HL-60/S4 treated with phorbol 12-myristate 13-acetate at 8.2 ng/mL for 4 days and 3 days (cell line): ENCODE measurements around the gene KLRK1.
"Not testable (repeated sequence)": the region's sequence is repeated elsewhere in the genome, so short reads cannot be mapped to it uniquely, and the experiment has no call there.

Experiments
- in situ Hi-C: fragments of 300-500 bp; cut with MboI; formaldehyde crosslinking; loops from 2 replicates; pipeline ENCODE4 v1.15.0; 2022; ENCODE audit warnings: low sequenced_read_pairs

Gene KLRK1

DNA sequence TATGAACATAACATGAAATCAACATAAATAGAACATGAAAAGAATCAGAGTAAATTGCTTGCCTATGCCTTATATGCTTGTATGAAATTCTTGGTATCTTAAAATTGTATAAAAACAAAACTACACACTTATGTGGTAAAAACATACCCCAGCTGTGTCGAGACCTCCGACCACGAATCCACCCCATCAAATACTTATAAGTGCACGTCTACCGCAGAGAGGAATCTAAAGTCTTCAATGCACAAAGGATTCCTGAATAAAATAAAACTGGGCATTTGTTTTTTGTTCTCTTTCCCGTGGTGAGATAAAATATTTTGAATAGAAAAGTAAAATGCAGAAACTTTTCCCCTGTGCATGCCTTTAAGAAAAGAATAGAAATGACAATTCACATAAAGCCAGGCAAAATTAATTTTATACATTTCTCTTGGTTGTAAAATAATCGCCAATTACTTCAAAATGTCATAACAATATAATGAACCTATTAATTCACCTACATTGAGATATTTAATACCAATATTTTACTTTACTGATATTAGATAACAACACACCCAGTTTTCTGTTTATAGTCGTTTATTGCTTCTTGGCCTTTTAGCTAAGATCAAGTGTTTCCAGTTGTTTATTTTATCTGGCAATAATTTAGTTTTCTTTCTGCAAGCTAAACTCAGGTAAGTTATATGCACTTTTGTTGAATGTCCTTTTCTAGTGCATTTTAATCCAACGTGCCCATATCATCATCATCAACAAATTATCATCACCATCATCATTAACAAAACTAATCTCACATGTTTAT, 1.0 kb downstream of the KLRK1 start:
- in situ Hi-C loops, result no loop called here

DNA sequence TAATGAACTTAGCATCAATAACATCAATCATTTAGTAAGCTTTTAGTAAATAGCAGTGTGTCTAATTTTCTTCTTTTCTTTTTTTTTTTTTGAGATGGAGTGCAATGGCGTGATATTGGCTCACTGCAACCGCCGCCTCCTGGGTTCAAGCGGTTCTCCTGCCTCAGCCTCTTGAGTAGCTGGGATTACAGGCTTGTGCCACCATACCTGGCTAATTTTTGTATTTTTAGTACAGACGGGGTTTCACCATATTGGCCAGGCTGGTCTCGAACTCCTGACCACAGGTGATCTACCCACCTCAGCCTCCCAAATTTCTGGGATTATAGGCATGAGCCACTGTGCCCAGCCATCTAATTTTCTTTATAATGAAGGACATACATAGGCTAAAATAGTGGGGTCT, 2.3 kb downstream of the KLRK1 start:
- in situ Hi-C loops, result not testable (repeated sequence)

DNA sequence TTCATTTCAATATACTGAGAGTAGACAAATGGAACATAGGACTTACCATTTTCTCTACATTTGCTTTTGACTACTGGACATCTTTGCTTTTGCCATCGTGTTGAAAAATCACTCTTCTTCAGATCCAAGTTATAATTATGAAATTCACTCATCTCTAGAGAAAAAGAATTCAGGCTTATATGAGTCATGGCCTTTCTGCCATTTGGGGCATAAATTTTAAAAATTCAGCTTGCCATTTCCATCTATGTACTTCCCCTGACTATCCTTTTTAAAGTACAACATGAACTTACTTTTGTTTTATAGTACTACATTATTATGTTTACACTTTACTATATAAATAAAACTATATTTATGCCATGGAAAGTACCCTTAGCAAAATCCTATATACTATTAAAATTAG, 3.0 kb downstream of the KLRK1 start:
- in situ Hi-C loops, result no loop called here

DNA sequence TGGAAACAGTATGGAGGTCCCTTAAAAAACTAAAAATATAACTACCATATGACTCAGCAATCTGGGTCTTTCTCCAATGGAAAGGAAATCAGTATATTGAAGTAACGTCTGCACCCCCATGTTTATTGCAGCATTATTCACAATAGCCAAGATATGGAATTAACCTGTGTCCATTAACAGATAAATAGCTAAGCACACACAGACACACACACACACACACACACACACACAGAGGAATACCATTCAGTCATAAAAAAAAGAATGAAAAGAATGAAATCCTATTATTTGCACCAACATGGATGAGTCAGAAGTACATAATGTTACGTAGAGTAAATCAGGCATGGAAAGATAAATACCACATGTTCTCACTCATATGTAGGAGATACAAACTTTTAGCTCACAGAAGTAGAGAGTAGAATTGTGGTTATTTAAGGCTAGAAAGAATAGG, 4.7 kb downstream of the KLRK1 start:
- in situ Hi-C loops, result no loop called here

DNA sequence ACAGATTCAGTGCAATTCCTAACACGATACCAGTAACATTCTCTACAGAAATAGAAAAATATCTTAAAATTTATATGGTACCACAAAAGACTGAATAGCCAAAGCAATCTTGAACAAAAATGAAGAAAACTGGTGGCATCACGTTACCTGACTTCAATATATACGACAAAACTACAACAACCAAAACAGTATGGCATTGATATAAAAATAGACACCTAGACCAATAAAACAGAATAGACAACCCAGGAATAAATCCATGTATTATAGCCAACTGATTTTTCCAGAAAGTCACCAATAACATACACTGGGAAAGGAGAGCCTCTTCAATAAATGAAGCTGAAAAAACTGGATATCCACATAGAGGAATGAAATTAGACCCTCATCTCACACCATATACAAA, 5.7 kb downstream of the KLRK1 start:
- in situ Hi-C loops, result no loop called here

DNA sequence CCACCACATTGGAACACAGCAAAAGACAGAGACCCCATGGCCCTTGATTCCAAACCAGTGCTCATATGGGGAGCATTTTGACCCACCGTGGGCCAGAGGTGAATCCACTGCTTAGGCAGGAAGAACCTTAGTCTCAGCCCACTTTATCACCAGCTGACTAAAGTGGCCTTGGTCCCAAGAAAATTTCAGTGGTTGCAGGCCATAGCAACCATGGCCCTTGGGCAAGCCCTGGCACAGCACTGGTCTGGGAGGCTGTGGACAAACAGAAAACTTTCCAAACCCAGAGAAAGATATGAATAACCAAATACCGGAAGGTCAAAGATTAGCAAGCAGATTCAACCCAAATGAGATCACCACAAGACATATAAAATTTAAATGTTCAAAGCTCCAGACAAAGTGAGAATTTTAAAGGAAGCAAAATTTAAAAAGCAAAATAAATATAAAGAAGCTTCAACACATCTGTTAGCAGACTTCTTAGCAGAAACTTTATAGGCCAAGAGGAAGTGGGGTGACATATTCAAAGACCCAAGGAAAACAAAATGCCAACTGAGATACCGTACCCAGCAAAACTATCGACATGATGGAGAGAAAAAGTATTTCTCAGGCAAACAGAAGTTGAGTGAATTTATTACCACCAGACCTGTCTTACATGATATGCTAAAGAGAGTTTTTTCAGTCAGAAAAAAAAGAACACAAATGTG, 7.8 kb downstream of the KLRK1 start:
- in situ Hi-C loops, result no loop called here

DNA sequence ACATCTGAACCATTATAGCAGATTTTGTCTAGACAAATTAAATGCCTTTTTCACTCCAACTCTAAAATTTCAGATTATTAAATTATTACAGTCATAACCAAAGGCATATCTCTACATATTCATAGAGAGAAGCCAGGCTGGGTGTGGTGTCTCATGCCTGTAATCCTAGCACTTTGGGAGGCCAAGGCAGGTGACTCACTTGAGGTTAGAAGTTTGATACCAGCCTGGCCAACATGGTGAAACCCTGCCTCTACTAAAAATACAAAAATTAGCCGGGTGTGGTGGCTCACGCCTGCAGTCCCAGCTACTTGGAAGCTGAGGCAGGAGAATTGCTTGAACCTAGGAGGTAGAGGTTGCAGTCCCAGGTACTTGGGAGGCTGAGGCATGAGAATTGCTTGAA, 11.1 kb downstream of the KLRK1 start:
- in situ Hi-C loops, result not testable (repeated sequence)

DNA sequence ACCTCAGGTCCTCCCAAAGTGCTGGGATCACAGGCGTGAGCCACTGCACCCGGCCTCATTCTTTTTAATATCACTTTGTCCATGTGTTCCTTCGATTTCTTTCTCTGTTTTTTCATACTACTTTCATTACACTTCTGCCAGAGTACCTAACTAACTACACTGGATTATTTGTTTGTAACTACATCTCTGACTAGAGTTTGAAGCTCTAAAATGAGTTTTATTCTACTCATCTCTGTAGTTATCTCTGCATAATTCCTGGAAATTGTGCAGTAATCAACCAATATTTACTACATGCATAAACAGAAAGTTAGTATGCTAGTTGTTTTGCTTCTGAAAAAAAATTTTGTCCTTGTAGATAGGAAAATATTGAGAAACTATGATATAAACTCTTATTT, 15.2 kb downstream of the KLRK1 start:
- in situ Hi-C loops, result loop anchor here (25.0 kb wide), 1 partner anchor 188 kb away; no protein-coding TSS in a partner anchor

DNA sequence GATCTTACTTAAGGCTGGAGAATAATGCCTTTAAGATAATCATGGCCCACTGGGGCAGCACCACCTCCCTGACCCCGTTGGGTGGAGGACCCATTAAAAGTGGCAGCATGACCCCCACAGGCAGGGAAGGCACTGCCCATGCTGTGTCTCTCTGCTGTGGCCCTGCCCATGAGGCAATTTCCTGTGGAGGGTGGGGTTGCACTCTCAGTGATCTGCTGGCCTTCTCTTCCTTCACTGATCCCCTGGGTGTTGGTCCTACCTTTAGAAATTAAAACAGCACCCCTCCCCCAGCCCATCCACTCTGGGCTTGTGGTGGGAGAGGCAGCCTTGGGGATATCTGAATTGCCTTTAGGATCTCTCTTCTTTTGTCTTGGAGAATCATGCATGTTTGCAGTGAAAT, 17.3 kb downstream of the KLRK1 start:
- in situ Hi-C loops, result loop anchor here (25.0 kb wide), 1 partner anchor 190 kb away; no protein-coding TSS in a partner anchor

DNA sequence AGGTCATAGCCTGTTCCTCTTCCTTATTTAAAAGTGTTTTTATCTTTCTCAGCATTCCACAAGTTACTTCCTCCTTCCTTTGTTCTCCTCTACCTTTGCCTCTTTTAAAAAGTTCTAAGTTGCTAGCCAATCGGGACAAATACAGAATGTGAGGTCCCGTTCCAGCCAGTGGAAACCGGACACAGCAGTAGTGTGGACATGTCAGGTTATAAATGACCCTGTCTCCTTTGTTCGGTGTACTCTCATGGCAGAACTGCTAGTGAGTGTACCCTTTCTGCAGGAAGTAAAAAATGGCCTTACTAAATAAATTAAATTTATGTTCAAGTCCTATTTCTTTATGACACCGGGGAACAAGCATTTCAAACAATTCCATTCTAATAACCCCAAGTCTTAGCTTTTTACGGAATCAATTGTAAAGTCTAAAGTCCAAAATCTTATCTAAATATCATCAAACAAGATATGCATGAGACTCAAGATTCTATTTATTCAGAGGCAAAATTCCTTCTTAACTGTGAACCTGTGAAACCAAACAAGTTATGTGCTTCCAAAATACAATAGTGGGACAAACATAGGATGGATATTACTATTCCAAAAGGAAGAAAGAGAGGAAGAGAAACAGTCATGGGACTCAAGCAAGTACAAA, 17.8 kb downstream of the KLRK1 start:
- in situ Hi-C loops, result loop anchor here (25.0 kb wide), 1 partner anchor 190 kb away; no protein-coding TSS in a partner anchor

DNA sequence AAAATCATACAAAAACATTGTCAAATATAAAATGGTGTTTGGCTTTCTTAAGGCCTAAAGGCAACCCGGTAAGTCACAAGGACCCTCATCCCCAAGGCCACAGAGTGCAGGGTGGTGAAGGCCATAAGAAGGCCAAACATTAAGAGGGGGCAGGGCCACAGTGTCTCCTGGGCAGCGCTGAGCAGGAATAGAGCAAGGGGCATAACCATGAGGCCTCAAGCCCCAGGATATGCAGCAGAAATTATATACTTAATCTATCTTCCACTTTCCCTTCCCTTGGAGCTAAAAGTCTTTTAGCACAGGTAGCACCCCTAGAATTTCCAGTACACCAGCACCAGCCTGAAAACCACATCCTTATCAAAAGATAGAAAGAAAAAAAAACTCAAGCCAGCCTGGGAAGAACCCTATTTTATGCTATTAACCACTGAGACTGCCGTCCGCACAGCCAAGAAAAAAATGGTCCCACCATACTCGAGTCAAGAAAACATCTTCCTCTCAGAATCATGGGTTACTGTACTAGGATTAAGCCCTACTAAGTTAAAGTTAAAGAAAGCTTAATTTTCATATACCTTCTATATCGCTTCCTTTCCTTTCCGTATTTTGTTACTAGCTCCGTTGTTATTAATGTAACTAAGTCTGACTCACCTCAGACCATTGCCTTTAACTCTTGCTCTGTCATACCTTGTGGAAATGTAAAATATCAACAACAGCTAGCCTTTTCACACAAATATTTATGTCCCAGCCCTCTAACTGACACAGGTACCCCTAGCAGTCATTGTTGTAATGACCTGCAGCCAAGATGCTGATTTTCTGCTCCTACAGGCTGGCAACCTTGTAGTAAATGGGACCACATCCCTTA, 20.1 kb downstream of the KLRK1 start:
- in situ Hi-C loops, result loop anchor here (25.0 kb wide), 1 partner anchor 193 kb away; no protein-coding TSS in a partner anchor

DNA sequence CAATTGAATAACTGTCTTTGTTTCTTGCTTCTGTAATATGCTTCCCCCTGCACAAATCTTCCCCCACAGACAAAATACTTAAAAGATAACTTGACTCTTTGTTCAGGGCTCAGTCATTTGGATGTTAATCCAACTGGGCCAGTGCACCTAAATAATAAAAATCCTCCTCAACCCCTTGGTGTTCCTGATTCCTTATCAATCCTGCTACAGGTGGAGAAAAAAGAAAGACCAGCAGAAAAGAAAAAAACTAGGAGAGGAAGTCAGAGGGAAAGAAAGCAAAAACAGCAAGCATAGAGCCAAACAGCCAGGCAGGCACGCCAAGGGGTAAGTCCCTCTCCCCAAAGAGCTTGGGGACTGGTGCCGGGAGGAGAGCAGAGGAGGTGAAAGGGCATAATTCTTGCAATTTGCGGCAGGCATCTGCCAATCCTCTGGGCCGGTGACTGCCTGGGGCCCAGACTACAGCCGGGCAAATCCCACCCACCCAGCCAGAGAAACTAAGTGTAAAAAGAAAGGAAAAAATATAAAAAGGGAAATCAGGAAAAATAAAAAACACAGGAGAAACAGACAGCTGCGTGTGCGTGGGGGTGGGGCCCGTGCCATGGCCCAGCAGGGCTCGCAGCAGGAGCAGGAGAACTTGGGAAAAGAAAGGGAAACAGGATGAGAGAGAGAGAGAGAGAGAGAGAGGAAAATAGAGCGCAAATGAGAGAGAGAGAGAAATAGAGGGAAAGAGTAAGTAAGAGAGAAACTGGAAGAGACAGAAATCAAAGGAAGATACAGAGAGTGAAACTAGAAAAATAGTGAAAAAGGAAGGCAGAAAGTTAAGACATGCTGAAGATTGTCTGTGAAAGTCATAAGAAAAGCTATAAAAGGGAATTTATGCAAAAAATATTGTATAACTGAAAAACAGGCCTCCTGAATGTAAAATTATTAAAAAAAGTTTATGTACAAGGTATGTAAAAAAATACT, 21.4 kb downstream of the KLRK1 start:
- in situ Hi-C loops, result loop anchor here (25.0 kb wide), 1 partner anchor 194 kb away; no protein-coding TSS in a partner anchor

DNA sequence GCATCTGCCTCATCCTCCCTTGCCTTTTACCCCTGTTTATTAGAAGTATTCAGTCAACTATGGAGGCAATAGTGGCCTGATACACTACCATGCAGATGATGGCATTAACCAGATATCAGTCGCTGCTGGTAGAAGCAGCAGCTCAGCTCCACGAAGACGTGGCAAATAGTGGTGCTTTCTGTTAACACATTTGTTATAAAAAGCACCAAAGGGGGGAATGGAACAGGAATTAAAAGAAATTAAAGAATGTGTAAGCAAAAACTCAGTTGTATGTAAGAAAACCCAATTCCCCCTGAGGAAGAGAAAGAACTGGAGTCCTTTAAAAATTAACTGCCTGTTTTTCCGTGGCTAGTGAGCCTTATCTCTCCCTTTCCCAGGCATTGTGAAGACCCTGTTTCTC, 22.1 kb downstream of the KLRK1 start:
- in situ Hi-C loops, result loop anchor here (25.0 kb wide), 1 partner anchor 195 kb away; no protein-coding TSS in a partner anchor

DNA sequence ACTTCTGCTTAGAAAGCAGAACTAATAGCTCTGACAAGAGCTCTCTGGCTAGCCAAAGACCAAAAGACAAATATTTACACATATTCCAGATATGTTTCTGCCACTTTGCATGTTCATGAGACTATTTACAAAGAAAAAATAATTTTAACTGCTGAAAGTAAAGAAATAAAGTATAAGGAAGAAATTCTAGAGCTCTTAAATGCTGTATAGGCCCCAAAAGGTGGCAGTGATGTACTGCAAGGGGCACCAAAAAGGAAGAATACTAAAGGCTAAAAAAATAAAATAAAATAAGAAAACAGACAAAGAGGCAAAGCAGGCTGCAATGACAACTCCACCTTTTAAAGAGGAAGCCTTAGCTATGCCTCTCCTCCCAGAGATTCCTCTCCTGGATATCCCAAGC, 23.0 kb downstream of the KLRK1 start:
- in situ Hi-C loops, result loop anchor here (25.0 kb wide), 1 partner anchor 195 kb away; no protein-coding TSS in a partner anchor

DNA sequence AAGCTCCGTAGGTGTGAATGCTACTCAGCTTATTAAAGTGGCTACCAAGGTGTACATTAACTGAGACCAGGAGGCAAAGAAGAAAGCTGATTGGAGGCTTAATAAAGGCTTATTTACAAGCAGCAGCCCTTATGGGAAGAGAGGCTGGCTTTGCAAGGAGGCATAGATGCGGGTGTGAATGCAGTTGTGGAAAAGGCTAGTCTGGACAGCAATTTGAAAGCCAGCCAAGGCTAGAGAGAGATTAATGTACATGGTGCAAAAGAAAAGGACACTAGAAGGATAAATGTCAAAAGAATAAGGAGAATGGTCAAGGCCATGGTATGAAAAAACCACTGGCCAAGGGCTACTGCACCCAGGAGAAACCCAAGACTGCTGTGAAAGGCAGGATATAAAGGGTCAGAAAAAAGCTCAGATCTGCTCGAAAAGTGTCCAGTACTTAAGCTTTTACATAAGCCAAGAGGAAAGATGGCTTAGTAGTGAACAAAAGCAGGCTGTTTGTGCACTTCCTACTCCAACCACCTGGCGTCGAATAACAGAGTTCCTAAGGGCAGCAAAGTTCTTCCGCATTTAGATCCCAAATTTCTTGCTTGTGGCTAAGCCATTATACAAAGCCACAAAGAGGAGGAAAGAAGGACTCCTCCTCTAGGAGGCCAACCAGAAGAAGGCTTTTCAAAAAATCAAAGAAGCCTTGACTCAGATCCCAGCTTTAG, 24.0 kb downstream of the KLRK1 start:
- in situ Hi-C loops, result loop anchor here (25.0 kb wide), 1 partner anchor 196 kb away; no protein-coding TSS in a partner anchor

DNA sequence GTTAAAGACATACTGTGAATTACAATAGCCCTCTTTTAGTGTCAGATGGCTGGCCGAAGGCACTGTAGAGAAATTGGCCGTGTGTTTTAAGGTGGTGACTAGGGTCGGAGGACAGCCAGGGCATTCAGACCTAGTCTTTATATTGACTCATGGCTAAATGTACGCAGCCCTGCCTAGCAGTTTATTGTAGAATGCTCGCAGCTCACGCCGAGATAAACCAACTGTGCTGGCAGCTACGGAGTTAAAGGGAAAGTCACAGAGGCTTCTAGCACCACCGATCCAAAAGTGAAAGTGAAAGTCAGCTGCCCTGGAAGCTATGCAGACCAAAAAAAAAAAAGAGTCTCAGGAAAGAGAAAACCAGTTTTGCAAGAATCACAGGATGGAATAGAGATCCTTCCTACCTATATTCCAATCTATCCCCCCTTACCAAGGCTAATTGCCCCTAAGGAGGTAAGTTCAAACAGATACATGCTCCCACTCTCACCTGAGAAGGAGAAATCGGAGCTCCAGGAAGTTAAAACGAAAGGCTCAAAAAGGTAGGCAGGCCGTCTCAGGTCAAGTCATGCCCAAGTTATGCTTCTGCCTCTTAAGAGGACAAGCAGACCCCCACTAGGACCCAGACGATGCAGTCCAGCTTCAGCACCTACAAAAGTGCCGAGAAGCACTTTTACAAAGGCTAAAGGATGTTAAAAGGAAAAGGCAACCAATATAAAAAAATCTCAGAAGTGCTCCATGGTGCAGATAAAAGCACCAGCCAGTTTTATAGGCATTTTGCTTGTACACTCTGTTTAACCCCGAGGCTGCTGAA, 24.8 kb downstream of the KLRK1 start:
- in situ Hi-C loops, result loop anchor here (25.0 kb wide), 1 partner anchor 197 kb away; no protein-coding TSS in a partner anchor

DNA sequence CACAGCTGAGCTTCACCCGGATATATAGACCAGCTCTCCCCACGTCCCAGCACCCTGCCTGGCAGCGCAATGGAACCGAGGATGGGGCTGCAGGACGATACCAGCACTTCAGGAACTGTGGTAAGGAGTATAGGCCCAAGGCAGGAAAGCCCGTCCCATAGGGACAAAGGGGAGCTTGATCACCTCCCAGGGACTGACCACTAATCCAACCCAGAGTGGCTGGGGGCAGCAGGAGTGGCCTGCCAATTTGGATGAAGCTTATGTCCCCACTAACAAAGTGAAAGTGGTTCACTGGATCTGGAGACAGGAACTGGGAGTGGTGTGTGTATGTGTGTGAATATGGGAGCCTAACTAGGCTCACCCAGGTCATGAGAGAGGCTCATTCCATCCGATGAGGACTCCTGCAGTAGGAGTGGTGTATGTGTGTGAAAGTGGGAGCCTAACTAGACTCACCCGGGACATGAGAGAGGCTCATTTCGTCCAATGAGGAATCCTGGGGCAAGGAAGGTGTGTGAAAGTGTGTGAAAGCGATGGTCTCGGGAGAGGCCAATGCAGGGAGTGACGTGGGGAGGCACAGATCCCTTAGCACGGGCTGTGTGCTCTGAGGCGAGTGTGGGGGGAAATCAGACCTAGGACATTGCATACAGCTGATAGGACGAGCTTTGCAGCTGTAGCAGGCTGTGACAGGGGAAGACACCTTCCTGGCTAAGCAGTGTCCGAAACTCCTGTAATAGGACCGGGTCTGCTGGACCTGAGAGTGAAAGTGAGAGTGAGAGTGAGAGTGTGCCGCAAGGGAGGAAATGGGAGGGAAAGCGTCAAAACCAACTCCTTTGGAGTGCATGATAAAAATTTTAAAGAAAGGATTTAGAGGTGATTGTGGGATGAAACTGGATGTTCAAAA, 25.7 kb downstream of the KLRK1 start:
- in situ Hi-C loops, result loop anchor here (25.0 kb wide), 1 partner anchor 198 kb away; no protein-coding TSS in a partner anchor
